ENCODE results near the gene PCSK2.

The PCSK2 gene

GRCh38 chr20:17298751-17299150 lies 71.9 kb downstream of the PCSK2 start:
- ATAC-seq: no peak
- Mint-ChIP-seq H3K4me1 (no peaks in the 10 kb centered on the region), H3K27me3 (no peaks in the 10 kb centered on the region), H3K27ac (no peak overlapping the region), H3K36me3 (no peaks in the 10 kb centered on the region), H3K9me3 (peaks cover 5% of the 10 kb centered on the region), H3K4me3 (no peak overlapping the region)

GRCh38 chr20:17300113-17300512 lies 73.3 kb downstream of the PCSK2 start:
- ATAC-seq: no peak
- Mint-ChIP-seq H3K27me3 (no peaks in the 10 kb centered on the region), H3K4me3 (no peak overlapping the region), H3K27ac (no peak overlapping the region), H3K4me1 (no peaks in the 10 kb centered on the region), H3K36me3 (no peaks in the 10 kb centered on the region), H3K9me3 (peaks cover 3% of the 10 kb centered on the region)

GRCh38 chr20:17304774-17305173 lies 77.9 kb downstream of the PCSK2 start:
- Mint-ChIP-seq H3K9me3 (peaks cover 8% of the 10 kb centered on the region), H3K4me3 (no peak overlapping the region), H3K27ac (no peak overlapping the region), H3K4me1 (no peaks in the 10 kb centered on the region), H3K27me3 (no peaks in the 10 kb centered on the region), H3K36me3 (no peaks in the 10 kb centered on the region)
- ATAC-seq: no peak

- peaks cover 11% of the 10 kb centered on the region for H3K9me3 Mint-ChIP-seq
- no peaks in the 10 kb centered on the region for H3K36me3 Mint-ChIP-seq
- H3K4me3 Mint-ChIP-seq: no peak overlapping the region
- no peaks in the 10 kb centered on the region for H3K4me1 Mint-ChIP-seq
- no peak for ATAC-seq
- H3K27me3 Mint-ChIP-seq: no peaks in the 10 kb centered on the region
- no peak overlapping the region for H3K27ac Mint-ChIP-seq
These were observed 79.6 kb downstream of the PCSK2 start for GRCh38 chr20:17306427-17306826.

GRCh38 chr20:17314264-17314663 lies 87.4 kb downstream of the PCSK2 start:
- H3K27me3 Mint-ChIP-seq: peaks cover 29% of the 10 kb centered on the region
- H3K27ac Mint-ChIP-seq: no peak overlapping the region

GRCh38 chr20:17315407-17316231 lies 88.8 kb downstream of the PCSK2 start:
- H3K9me3 Mint-ChIP-seq: no peaks in the 10 kb centered on the region
- H3K4me1 Mint-ChIP-seq: no peaks in the 10 kb centered on the region
- no peak overlapping the region for H3K27ac Mint-ChIP-seq
- H3K27me3 Mint-ChIP-seq: peaks cover 29% of the 10 kb centered on the region
- H3K36me3 Mint-ChIP-seq: no peaks in the 10 kb centered on the region
- no peak overlapping the region for H3K4me3 Mint-ChIP-seq
- peak; percentile 36 for ATAC-seq

More at GRCh38 chr20:17314264-17314663, 87.4 kb downstream of the PCSK2 start:
- H3K9me3 Mint-ChIP-seq: peaks cover 6% of the 10 kb centered on the region
- no peak for ATAC-seq
- H3K4me3 Mint-ChIP-seq: no peak overlapping the region
- H3K36me3 Mint-ChIP-seq: no peaks in the 10 kb centered on the region
- H3K4me1 Mint-ChIP-seq: no peaks in the 10 kb centered on the region

GRCh38 chr20:17316316-17317038 lies 89.6 kb downstream of the PCSK2 start:
- no peaks in the 10 kb centered on the region for H3K9me3 Mint-ChIP-seq
- ATAC-seq: no peak
- H3K27ac Mint-ChIP-seq: no peak overlapping the region

GRCh38 chr20:17317341-17317740 lies 90.5 kb downstream of the PCSK2 start:
- no peak for ATAC-seq
- Mint-ChIP-seq H3K4me3 (no peak overlapping the region), H3K27ac (no peak overlapping the region), H3K9me3 (no peaks in the 10 kb centered on the region), H3K4me1 (no peaks in the 10 kb centered on the region), H3K27me3 (peaks cover 29% of the 10 kb centered on the region), H3K36me3 (no peaks in the 10 kb centered on the region)

More at GRCh38 chr20:17316316-17317038, 89.6 kb downstream of the PCSK2 start:
- Mint-ChIP-seq H3K4me1 (no peaks in the 10 kb centered on the region), H3K4me3 (no peak overlapping the region), H3K36me3 (no peaks in the 10 kb centered on the region), H3K27me3 (peaks cover 29% of the 10 kb centered on the region)

- no peaks in the 10 kb centered on the region for H3K9me3 Mint-ChIP-seq
These were observed 93.6 kb downstream of the PCSK2 start for GRCh38 chr20:17320456-17320855.

GRCh38 chr20:17326096-17326495 lies 99.3 kb downstream of the PCSK2 start:
- no peak overlapping the region for H3K27ac Mint-ChIP-seq
- ATAC-seq: no peak

More at GRCh38 chr20:17320456-17320855, 93.6 kb downstream of the PCSK2 start:
- H3K27ac Mint-ChIP-seq: no peak overlapping the region
- no peaks in the 10 kb centered on the region for H3K4me1 Mint-ChIP-seq
- no peaks in the 10 kb centered on the region for H3K36me3 Mint-ChIP-seq
- no peak overlapping the region for H3K4me3 Mint-ChIP-seq
- peaks cover 24% of the 10 kb centered on the region for H3K27me3 Mint-ChIP-seq
- no peak for ATAC-seq

GRCh38 chr20:17327185-17328148 lies 100.6 kb downstream of the PCSK2 start:
- no peak for ATAC-seq

More at GRCh38 chr20:17326096-17326495, 99.3 kb downstream of the PCSK2 start:
- Mint-ChIP-seq H3K27me3 (peaks cover 7% of the 10 kb centered on the region), H3K9me3 (no peaks in the 10 kb centered on the region), H3K36me3 (no peaks in the 10 kb centered on the region), H3K4me1 (no peaks in the 10 kb centered on the region), H3K4me3 (no peak overlapping the region)

GRCh38 chr20:17334932-17335331 lies 108.1 kb downstream of the PCSK2 start:
- Mint-ChIP-seq H3K27ac (no peak overlapping the region), H3K27me3 (no peaks in the 10 kb centered on the region), H3K4me1 (no peaks in the 10 kb centered on the region), H3K36me3 (no peaks in the 10 kb centered on the region), H3K4me3 (no peak overlapping the region), H3K9me3 (no peaks in the 10 kb centered on the region)
- no peak for ATAC-seq

More at GRCh38 chr20:17327185-17328148, 100.6 kb downstream of the PCSK2 start:
- Mint-ChIP-seq H3K36me3 (no peaks in the 10 kb centered on the region), H3K9me3 (no peaks in the 10 kb centered on the region), H3K27me3 (peaks cover 7% of the 10 kb centered on the region), H3K27ac (no peak overlapping the region), H3K4me3 (no peak overlapping the region), H3K4me1 (no peaks in the 10 kb centered on the region)

GRCh38 chr20:17339000-17339399 lies 112.2 kb downstream of the PCSK2 start:
- no peak overlapping the region for H3K27ac Mint-ChIP-seq
- H3K9me3 Mint-ChIP-seq: no peaks in the 10 kb centered on the region
- no peaks in the 10 kb centered on the region for H3K36me3 Mint-ChIP-seq
- H3K4me3 Mint-ChIP-seq: no peak overlapping the region
- H3K27me3 Mint-ChIP-seq: no peaks in the 10 kb centered on the region
- ATAC-seq: no peak
- no peaks in the 10 kb centered on the region for H3K4me1 Mint-ChIP-seq

GRCh38 chr20:17343091-17343490 lies 116.3 kb downstream of the PCSK2 start:
- Mint-ChIP-seq H3K27me3 (peaks cover 16% of the 10 kb centered on the region), H3K4me3 (no peak overlapping the region), H3K4me1 (no peaks in the 10 kb centered on the region), H3K27ac (no peak overlapping the region), H3K9me3 (no peaks in the 10 kb centered on the region), H3K36me3 (no peaks in the 10 kb centered on the region)
- no peak for ATAC-seq
